Vagina (tissue), 2 donors: Measurements from ENCODE around the gene MEG3.

ENCODE experiments used
- POLR2A ChIP-seq, 2 donors: fragments of 450-650 bp; IDR thresholded peaks; one replicate each; pipeline ENCODE4 v1.6.1; 2017; ENCODE audit warnings: antibody characterized with exemption in 2 of 2, mild to moderate bottlenecking in 2 of 2, moderate library complexity in 2 of 2
- POLR2AphosphoS5 ChIP-seq, 2 donors: sonication (generic); formaldehyde crosslinking; IDR thresholded peaks; one replicate each; pipeline ENCODE4 v1.9.0; 2017; ENCODE audit warnings: antibody characterized with exemption in 2 of 2, mild to moderate bottlenecking in 2 of 2, low read depth in 1 of 2; ENCODE audit not compliant: insufficient read depth in 1 of 2
- TF ChIP-seq, protein P1 (sequence below), 3 experiments: fragments of 450-650 bp in 2 of 3; fragments of 200-600 bp in 1 of 3; sonication (generic) in 1 of 3; IDR thresholded peaks; one replicate each; pipeline ENCODE4 v1.5.1; 2017 to 2019; ENCODE audit warnings: antibody characterized with exemption in 3 of 3, mild to moderate bottlenecking in 2 of 3, moderate library complexity in 2 of 3

DNA sequence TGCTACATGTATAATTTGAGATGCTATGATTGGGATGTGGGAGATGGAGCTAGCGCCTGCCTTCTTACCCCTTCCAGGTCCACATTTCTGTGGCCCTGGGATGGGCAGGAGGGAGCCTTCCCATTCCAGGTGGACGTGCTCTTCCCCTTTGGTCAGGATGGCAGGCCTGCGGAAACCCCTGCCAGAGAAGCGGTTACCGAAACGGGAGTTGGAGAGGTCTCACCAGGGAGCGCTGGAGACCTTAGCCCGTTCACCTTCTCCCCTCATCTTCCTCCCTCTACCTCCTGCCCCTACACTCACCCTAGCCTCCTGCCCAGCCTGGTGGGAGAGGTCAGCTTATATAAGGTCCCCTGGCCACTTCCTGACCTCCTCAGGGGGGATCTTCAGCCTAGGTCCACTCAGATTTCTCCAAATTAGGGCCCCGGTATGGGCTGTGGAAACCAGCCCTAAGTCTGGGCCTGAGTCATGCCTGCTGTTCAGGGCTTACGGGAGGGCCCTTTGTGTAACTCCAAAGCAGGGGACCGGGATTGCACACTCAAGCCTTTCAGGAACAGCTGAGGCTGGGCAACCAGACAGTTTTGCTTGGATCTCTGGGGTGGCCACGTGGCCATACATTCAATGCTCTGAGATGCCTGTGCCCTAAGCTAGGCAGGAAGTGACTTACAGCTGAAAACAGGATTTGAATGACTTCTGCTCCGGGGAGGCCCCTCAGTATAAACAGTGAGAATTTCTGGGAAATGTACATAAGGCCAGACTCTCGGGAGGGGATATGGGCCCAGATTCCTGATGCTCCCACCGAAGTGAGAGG, 10.2 kb upstream of the MEG3 start:
- no peak for TF ChIP-seq POLR2AphosphoS5 (IDR thresholded peaks at IDR 0.05; ENCODE audit: insufficient read depth in 1 of 2, low read depth in 1 of 2)
- TF ChIP-seq, protein P1, sequence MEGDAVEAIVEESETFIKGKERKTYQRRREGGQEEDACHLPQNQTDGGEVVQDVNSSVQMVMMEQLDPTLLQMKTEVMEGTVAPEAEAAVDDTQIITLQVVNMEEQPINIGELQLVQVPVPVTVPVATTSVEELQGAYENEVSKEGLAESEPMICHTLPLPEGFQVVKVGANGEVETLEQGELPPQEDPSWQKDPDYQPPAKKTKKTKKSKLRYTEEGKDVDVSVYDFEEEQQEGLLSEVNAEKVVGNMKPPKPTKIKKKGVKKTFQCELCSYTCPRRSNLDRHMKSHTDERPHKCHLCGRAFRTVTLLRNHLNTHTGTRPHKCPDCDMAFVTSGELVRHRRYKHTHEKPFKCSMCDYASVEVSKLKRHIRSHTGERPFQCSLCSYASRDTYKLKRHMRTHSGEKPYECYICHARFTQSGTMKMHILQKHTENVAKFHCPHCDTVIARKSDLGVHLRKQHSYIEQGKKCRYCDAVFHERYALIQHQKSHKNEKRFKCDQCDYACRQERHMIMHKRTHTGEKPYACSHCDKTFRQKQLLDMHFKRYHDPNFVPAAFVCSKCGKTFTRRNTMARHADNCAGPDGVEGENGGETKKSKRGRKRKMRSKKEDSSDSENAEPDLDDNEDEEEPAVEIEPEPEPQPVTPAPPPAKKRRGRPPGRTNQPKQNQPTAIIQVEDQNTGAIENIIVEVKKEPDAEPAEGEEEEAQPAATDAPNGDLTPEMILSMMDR (IDR thresholded peaks at IDR 0.05), result no peak
- TF ChIP-seq POLR2A (IDR thresholded peaks at IDR 0.05), result no peak
